ENCODE results near the gene GPR180.
A peak's percentile ranks its signal among the peaks of the same experiment; 100 is the strongest.

The GPR180 gene

DNA sequence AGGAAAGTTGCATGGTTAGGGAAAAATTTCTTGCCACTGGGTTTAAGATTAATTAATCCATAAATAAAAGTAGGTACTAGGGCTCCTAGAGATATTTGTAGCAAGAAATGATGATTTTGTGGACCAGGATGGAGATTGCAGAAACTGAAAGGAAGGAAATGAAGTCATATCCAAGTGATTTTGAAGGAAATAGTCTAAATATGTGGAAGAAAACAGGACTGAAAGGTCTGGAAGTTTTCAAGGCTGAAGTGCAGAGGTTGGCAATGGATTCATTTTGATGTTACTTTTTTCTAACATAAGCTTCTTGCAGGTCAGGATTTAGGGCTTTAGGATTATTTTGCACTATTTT is 57.9 kb downstream of the GPR180 start:
- Histone ChIP-seq H3K27ac (ENCODE audit: insufficient read depth in 1 of 2, low read depth in 1 of 2, low read length in 2 of 2, poor library complexity in 1 of 2, severe bottlenecking in 2 of 2) (no peak overlapping the region), H3K27me3 (replicated peaks in 2 of 5; ENCODE audit: control insufficient read depth in 4 of 5, insufficient read depth in 5 of 5, low read length in 4 of 5) (peaks cover 0 to 10% (median 3%) of the 10 kb centered on the region in 5 experiments), H3K4me3 (ENCODE audit: control insufficient read depth in 1 of 7, extremely low read depth in 1 of 7, insufficient read depth in 4 of 7, low read depth in 2 of 7, low read length in 6 of 7) (no peak overlapping the region), H3K4me1 (ENCODE audit: control extremely low read depth in 1 of 4, control insufficient read depth in 4 of 4, insufficient read depth in 4 of 4, low read length in 3 of 4) (peaks cover 5 to 18% (median 12%) of the 10 kb centered on the region in 4 experiments), H3K36me3 (ENCODE audit: control insufficient read depth in 4 of 4, insufficient read depth in 4 of 4, low read length in 3 of 4) (no peaks in the 10 kb centered on the region), H3K9me3 (ENCODE audit: control extremely low read depth in 1 of 5, control insufficient read depth in 4 of 5, insufficient read depth in 2 of 5, low read depth in 1 of 5, low read length in 4 of 5) (peaks cover 0 to 19% (median 0%) of the 10 kb centered on the region in 5 experiments)
- CTCF ChIA-PET, result interaction anchor here (0.7 to 4.8 kb wide), 10 partner anchors 9 to 745 kb away, joined by 3 to 25 read pairs (median 4); no protein-coding TSS in a partner anchor
- DNase-seq, result no peak
- POLR2A ChIA-PET, result no interaction called here

DNA sequence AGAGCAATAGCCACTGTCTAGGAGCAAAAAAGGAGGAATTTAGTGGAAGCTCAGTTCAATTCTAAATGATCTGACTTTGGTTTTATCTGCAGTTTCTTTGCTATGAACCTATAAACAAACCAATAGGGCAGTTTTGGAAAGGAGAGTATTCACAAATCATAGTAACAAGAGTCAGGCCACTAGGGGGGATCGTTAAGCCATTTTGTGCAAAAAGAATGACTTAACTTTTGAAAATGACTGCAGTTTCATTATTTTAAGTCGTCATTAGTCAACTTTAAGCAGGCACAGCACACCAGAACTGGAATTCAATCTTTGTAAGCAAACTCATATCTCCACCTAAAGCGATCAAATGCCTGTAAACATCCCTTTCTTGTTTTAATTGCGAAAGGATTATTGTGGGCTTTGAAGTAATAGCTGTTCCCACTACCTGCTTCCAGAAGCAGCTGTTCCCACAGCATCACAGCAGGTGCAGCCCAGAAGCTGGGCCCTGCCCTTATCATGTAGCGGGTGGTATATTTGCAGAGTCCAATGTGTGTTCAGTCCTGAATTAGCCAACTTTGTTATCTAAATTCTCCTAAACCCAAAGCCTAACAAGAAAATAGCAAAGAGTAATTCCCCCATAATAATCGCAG is 59.2 kb downstream of the GPR180 start:
- CTCF ChIA-PET, result interaction anchor here (1.2 to 4.8 kb wide), 9 partner anchors 11 to 496 kb away, joined by 3 to 25 read pairs (median 5); no protein-coding TSS in a partner anchor
- DNase-seq, result peak; percentile 58 to 74 (median 70)

DNA sequence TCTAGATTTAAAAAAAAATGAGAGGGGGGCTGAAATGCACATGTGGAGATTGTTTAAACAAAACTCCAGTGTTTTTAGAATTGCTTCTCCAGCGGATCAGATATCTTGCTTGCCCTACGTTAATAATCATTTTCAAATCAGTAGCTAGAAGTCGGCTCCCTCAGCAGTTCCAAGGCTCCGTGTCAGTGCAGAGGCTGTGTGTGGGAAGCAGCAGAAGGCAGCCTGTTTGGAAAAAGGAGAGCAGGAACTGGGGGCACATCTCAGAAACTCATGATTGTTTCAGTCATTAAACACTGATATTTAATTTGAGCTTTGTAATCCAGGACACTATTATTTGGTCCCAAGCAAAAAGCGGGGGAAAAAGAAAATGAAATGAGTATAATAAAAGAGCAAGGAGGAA is 59.7 kb downstream of the GPR180 start:
- WGBS (ENCODE audit: insufficient coverage), result 100% methylated on average over 2 of the region's 5 CpGs
- Histone ChIP-seq H3K4me1 (ENCODE audit: control extremely low read depth in 1 of 4, control insufficient read depth in 4 of 4, insufficient read depth in 4 of 4, low read length in 3 of 4) (peaks cover 5 to 18% (median 12%) of the 10 kb centered on the region in 4 experiments), H3K27me3 (replicated peaks in 2 of 5; ENCODE audit: control insufficient read depth in 4 of 5, insufficient read depth in 5 of 5, low read length in 4 of 5) (peaks cover 0 to 10% (median 3%) of the 10 kb centered on the region in 5 experiments), H3K9me3 (ENCODE audit: control extremely low read depth in 1 of 5, control insufficient read depth in 4 of 5, insufficient read depth in 2 of 5, low read depth in 1 of 5, low read length in 4 of 5) (peaks cover 0 to 8% (median 0%) of the 10 kb centered on the region in 5 experiments), H3K36me3 (ENCODE audit: control insufficient read depth in 4 of 4, insufficient read depth in 4 of 4, low read length in 3 of 4) (no peaks in the 10 kb centered on the region), H3K4me3 (ENCODE audit: control insufficient read depth in 1 of 7, extremely low read depth in 1 of 7, insufficient read depth in 4 of 7, low read depth in 2 of 7, low read length in 6 of 7) (no peak overlapping the region), H3K27ac (ENCODE audit: insufficient read depth in 1 of 2, low read depth in 1 of 2, low read length in 2 of 2, poor library complexity in 1 of 2, severe bottlenecking in 2 of 2) (no peak overlapping the region)
- CTCF ChIA-PET, result interaction anchor here (1.2 to 4.8 kb wide), 7 partner anchors 11 to 495 kb away, joined by 3 to 25 read pairs (median 5); no protein-coding TSS in a partner anchor
- DNase-seq, result no peak
- POLR2A ChIA-PET, result interaction anchor here (0.7 kb wide), 1 partner anchor 681 kb away, joined by 6 read pairs; no protein-coding TSS in a partner anchor

More for the DNA sequence above, 59.2 kb downstream of the GPR180 start:
- Histone ChIP-seq H3K27me3 (replicated peaks in 2 of 5; ENCODE audit: control insufficient read depth in 4 of 5, insufficient read depth in 5 of 5, low read length in 4 of 5) (peaks cover 0 to 10% (median 3%) of the 10 kb centered on the region in 5 experiments), H3K9me3 (ENCODE audit: control extremely low read depth in 1 of 5, control insufficient read depth in 4 of 5, insufficient read depth in 2 of 5, low read depth in 1 of 5, low read length in 4 of 5) (peaks cover 0 to 14% (median 0%) of the 10 kb centered on the region in 5 experiments), H3K4me3 (ENCODE audit: control insufficient read depth in 1 of 7, extremely low read depth in 1 of 7, insufficient read depth in 4 of 7, low read depth in 2 of 7, low read length in 6 of 7) (peak overlapping the region in 2 of 7 experiments; percentile 43 to 52), H3K4me1 (ENCODE audit: control extremely low read depth in 1 of 4, control insufficient read depth in 4 of 4, insufficient read depth in 4 of 4, low read length in 3 of 4) (peaks cover 5 to 18% (median 12%) of the 10 kb centered on the region in 4 experiments), H3K36me3 (ENCODE audit: control insufficient read depth in 4 of 4, insufficient read depth in 4 of 4, low read length in 3 of 4) (no peaks in the 10 kb centered on the region), H3K27ac (ENCODE audit: insufficient read depth in 1 of 2, low read depth in 1 of 2, low read length in 2 of 2, poor library complexity in 1 of 2, severe bottlenecking in 2 of 2) (no peak overlapping the region)
- WGBS (ENCODE audit: insufficient coverage), result 67% methylated on average over 2 of the region's 6 CpGs
- POLR2A ChIA-PET, result no interaction called here

DNA sequence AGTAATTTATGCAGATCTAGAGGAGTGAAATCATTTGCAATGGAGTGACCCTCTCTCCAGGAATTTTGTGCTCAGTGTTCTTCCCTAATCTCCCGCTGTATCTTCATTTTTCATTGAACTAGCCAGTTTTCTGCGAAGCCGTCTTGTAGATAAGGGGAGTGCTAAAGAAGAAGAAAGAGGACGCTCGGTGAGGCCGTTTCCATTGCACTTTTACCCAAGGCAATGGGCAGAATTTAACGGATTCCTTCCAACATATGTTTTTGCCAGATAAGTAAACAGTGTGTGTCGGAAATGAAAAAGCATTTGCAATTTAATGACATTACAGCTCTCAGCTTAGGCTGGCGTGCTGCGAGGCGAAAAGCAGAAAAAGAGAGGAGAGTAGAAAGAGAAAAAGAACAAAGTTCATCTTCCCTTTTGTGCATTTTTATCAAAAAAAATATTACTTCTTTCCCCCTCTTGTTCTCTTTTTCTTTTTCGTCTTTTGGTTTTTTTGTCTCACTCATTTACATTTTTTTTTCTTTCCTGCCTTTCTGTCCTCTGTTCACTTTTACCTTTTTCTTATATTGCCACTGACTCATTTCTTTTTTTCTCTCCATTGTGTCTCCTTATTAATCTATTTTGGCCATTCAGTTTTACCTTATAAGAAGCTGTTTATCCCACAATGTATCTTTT is 60.8 kb downstream of the GPR180 start:
- POLR2A ChIA-PET, result no interaction called here
- DNase-seq, result peak; percentile 63 to 88 (median 78)
- Histone ChIP-seq H3K36me3 (ENCODE audit: control insufficient read depth in 4 of 4, insufficient read depth in 4 of 4, low read length in 3 of 4) (no peaks in the 10 kb centered on the region), H3K4me3 (ENCODE audit: control insufficient read depth in 1 of 7, extremely low read depth in 1 of 7, insufficient read depth in 4 of 7, low read depth in 2 of 7, low read length in 6 of 7) (peak overlapping the region in 5 of 7 experiments; percentile 8 to 58 (median 46)), H3K27me3 (replicated peaks in 2 of 5; ENCODE audit: control insufficient read depth in 4 of 5, insufficient read depth in 5 of 5, low read length in 4 of 5) (peaks cover 0 to 10% (median 3%) of the 10 kb centered on the region in 5 experiments), H3K27ac (ENCODE audit: insufficient read depth in 1 of 2, low read depth in 1 of 2, low read length in 2 of 2, poor library complexity in 1 of 2, severe bottlenecking in 2 of 2) (peak overlapping the region in 1 of 2 experiments; percentile 40), H3K9me3 (ENCODE audit: control extremely low read depth in 1 of 5, control insufficient read depth in 4 of 5, insufficient read depth in 2 of 5, low read depth in 1 of 5, low read length in 4 of 5) (peaks cover 0 to under 1% (median 0%) of the 10 kb centered on the region in 5 experiments), H3K4me1 (ENCODE audit: control extremely low read depth in 1 of 4, control insufficient read depth in 4 of 4, insufficient read depth in 4 of 4, low read length in 3 of 4) (peaks cover 7 to 18% (median 14%) of the 10 kb centered on the region in 4 experiments)
- CTCF ChIA-PET, result interaction anchor here (1.1 to 4.8 kb wide), 4 partner anchors 10 to 54 kb away, joined by 3 to 25 read pairs (median 6); no protein-coding TSS in a partner anchor
- 4% methylated on average over 12 of the region's 12 CpGs for WGBS (ENCODE audit: insufficient coverage)

DNA sequence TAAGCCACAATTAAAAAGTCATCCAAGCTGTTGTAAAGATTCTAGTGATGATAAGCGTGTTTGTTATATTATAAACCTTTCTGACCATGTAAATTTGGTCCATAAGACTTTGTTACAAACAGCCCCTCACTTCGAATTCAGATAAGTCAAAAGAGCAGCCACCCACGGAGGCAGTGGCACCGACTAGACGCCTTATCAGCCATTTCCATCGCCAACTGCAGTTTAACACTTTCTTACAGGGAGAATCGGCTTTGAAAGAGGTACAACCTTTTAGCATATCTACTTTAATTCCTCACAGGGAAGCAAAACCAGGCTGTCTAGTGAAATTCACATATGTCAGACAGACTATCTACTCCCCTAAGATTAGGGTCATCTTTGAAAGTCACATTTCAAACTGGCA is 63.2 kb downstream of the GPR180 start:
- H3K9me3 ChIP-seq (ENCODE audit: control extremely low read depth in 1 of 5, control insufficient read depth in 4 of 5, insufficient read depth in 2 of 5, low read depth in 1 of 5, low read length in 4 of 5), result no peaks in the 10 kb centered on the region
- ChIA-PET POLR2A (no interaction called here), CTCF (no interaction called here)
- DNase-seq, result no peak
- peaks cover 7 to 18% (median 15%) of the 10 kb centered on the region in 4 experiments for H3K4me1 ChIP-seq (ENCODE audit: control extremely low read depth in 1 of 4, control insufficient read depth in 4 of 4, insufficient read depth in 4 of 4, low read length in 3 of 4)
- 81% methylated on average over 5 of the region's 7 CpGs for whole genome bisulfite sequencing (ENCODE audit: insufficient coverage)
- H3K36me3 ChIP-seq (ENCODE audit: control insufficient read depth in 4 of 4, insufficient read depth in 4 of 4, low read length in 3 of 4), result no peaks in the 10 kb centered on the region
- no peak overlapping the region for H3K27ac ChIP-seq (ENCODE audit: insufficient read depth in 1 of 2, low read depth in 1 of 2, low read length in 2 of 2, poor library complexity in 1 of 2, severe bottlenecking in 2 of 2)
- H3K27me3 ChIP-seq (replicated peaks in 2 of 5; ENCODE audit: control insufficient read depth in 4 of 5, insufficient read depth in 5 of 5, low read length in 4 of 5), result peaks cover 0 to 10% (median 3%) of the 10 kb centered on the region in 5 experiments
- no peak overlapping the region for H3K4me3 ChIP-seq (ENCODE audit: control insufficient read depth in 1 of 7, extremely low read depth in 1 of 7, insufficient read depth in 4 of 7, low read depth in 2 of 7, low read length in 6 of 7)

DNA sequence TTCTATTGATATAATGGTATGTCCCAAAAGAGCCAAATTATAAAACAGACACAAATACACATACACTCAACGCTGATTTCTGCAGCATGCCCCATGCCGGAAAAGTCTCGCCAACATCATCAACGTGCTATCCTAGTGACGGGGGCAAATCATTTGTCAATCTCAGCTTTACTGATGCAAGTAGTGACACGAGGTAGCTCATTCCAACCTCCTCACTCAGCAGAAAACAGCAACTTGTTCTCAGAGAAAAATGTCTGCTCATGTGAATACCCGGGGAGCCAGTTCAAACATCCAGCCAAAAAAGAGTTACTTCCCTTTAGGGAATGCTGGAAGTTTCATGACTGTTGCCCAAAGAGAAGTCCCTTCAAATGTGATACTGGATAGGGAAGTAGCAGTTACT is 64.4 kb downstream of the GPR180 start:
- H3K4me3 ChIP-seq (ENCODE audit: control insufficient read depth in 1 of 7, extremely low read depth in 1 of 7, insufficient read depth in 4 of 7, low read depth in 2 of 7, low read length in 6 of 7), result no peak overlapping the region
- no peaks in the 10 kb centered on the region for H3K36me3 ChIP-seq (ENCODE audit: control insufficient read depth in 4 of 4, insufficient read depth in 4 of 4, low read length in 3 of 4)
- WGBS (ENCODE audit: insufficient coverage), result 95% methylated on average over 6 of the region's 7 CpGs
- CTCF ChIA-PET, result interaction anchor here (0.7 to 1.3 kb wide), 2 partner anchors 10 to 490 kb away, joined by 3 read pairs; no protein-coding TSS in a partner anchor
- H3K4me1 ChIP-seq (ENCODE audit: control extremely low read depth in 1 of 4, control insufficient read depth in 4 of 4, insufficient read depth in 4 of 4, low read length in 3 of 4), result peaks cover 7 to 15% (median 13%) of the 10 kb centered on the region in 4 experiments
- POLR2A ChIA-PET, result interaction anchor here (0.6 kb wide), 1 partner anchor 1881 kb away, joined by 3 read pairs; no protein-coding TSS in a partner anchor
- peaks cover 0 to 10% (median 3%) of the 10 kb centered on the region in 5 experiments for H3K27me3 ChIP-seq (replicated peaks in 2 of 5; ENCODE audit: control insufficient read depth in 4 of 5, insufficient read depth in 5 of 5, low read length in 4 of 5)
- no peak for DNase-seq
- no peaks in the 10 kb centered on the region for H3K9me3 ChIP-seq (ENCODE audit: control extremely low read depth in 1 of 5, control insufficient read depth in 4 of 5, insufficient read depth in 2 of 5, low read depth in 1 of 5, low read length in 4 of 5)
- H3K27ac ChIP-seq (ENCODE audit: insufficient read depth in 1 of 2, low read depth in 1 of 2, low read length in 2 of 2, poor library complexity in 1 of 2, severe bottlenecking in 2 of 2), result no peak overlapping the region

Measured in common myeloid progenitor, CD34-positive (primary cell).